ENCODE measurements around the gene HIVEP3. TPM values are rescaled to one million over a fixed set of nuclear protein-coding genes. Genes with fewer than 3 reads are reported as not detected.

HIVEP3 gene
- total RNA-seq, 1 experiment from 2014 or later: 1.2 TPM

GRCh38 chr1:41568204-41568603 is 350.5 kb downstream of the HIVEP3 start:
- H3K27me3 Mint-ChIP-seq (ENCODE audit: insufficient read depth, unreplicated experiment): no peaks in the 10 kb centered on the region
- intact Hi-C loops (cut with micrococcal nuclease): no loop called here
- no peak for TF ChIP-seq CTCF (IDR thresholded peaks at IDR 0.05; ENCODE audit: unreplicated experiment)
- ChIA-PET CTCF (no interaction called here), POLR2A (no interaction called here)
- H3K4me3 Mint-ChIP-seq (ENCODE audit: unreplicated experiment): no peak overlapping the region
- H3K9me3 Mint-ChIP-seq (ENCODE audit: unreplicated experiment): no peaks in the 10 kb centered on the region
- H3K4me1 Mint-ChIP-seq (ENCODE audit: insufficient read depth, unreplicated experiment): no peaks in the 10 kb centered on the region
- H3K27ac Mint-ChIP-seq (ENCODE audit: low read depth, unreplicated experiment): no peak overlapping the region
- peaks cover 11% of the 10 kb centered on the region for H3K36me3 Mint-ChIP-seq (ENCODE audit: insufficient read depth, unreplicated experiment)
- BruUV-seq (replicated peaks): no TSS peak
- DNase-seq (ENCODE audit: unreplicated experiment): no peak

- no peak for TF ChIP-seq CTCF (IDR thresholded peaks at IDR 0.05; ENCODE audit: unreplicated experiment)
- no TSS peak for BruUV-seq (replicated peaks)
- CTCF ChIA-PET: no interaction called here
These were observed 351.8 kb downstream of the HIVEP3 start for GRCh38 chr1:41566969-41567368.

GRCh38 chr1:41566274-41566885 is 352.3 kb downstream of the HIVEP3 start:
- Mint-ChIP-seq H3K9me3 (ENCODE audit: unreplicated experiment) (no peaks in the 10 kb centered on the region), H3K36me3 (ENCODE audit: insufficient read depth, unreplicated experiment) (peaks cover 5% of the 10 kb centered on the region), H3K4me3 (ENCODE audit: unreplicated experiment) (no peak overlapping the region), H3K27me3 (ENCODE audit: insufficient read depth, unreplicated experiment) (no peaks in the 10 kb centered on the region), H3K4me1 (ENCODE audit: insufficient read depth, unreplicated experiment) (no peaks in the 10 kb centered on the region), H3K27ac (ENCODE audit: low read depth, unreplicated experiment) (no peak overlapping the region)
- no peak for TF ChIP-seq CTCF (IDR thresholded peaks at IDR 0.05; ENCODE audit: unreplicated experiment)
- BruUV-seq (replicated peaks): no TSS peak
- no peak for DNase-seq (ENCODE audit: unreplicated experiment)
- ChIA-PET CTCF (no interaction called here), POLR2A (no interaction called here)
- intact Hi-C loops (cut with micrococcal nuclease): no loop called here

More at GRCh38 chr1:41566969-41567368, 351.8 kb downstream of the HIVEP3 start:
- intact Hi-C loops (cut with micrococcal nuclease): no loop called here
- H3K4me3 Mint-ChIP-seq (ENCODE audit: unreplicated experiment): no peak overlapping the region
- H3K9me3 Mint-ChIP-seq (ENCODE audit: unreplicated experiment): no peaks in the 10 kb centered on the region
- H3K27ac Mint-ChIP-seq (ENCODE audit: low read depth, unreplicated experiment): no peak overlapping the region
- H3K4me1 Mint-ChIP-seq (ENCODE audit: insufficient read depth, unreplicated experiment): no peaks in the 10 kb centered on the region
- no peak for DNase-seq (ENCODE audit: unreplicated experiment)
- POLR2A ChIA-PET: no interaction called here
- H3K36me3 Mint-ChIP-seq (ENCODE audit: insufficient read depth, unreplicated experiment): peaks cover 8% of the 10 kb centered on the region
- no peaks in the 10 kb centered on the region for H3K27me3 Mint-ChIP-seq (ENCODE audit: insufficient read depth, unreplicated experiment)

GRCh38 chr1:41564741-41565475 is 353.8 kb downstream of the HIVEP3 start:
- Mint-ChIP-seq H3K9me3 (ENCODE audit: unreplicated experiment) (no peaks in the 10 kb centered on the region), H3K36me3 (ENCODE audit: insufficient read depth, unreplicated experiment) (peaks cover 5% of the 10 kb centered on the region), H3K27ac (ENCODE audit: low read depth, unreplicated experiment) (no peak overlapping the region), H3K4me1 (ENCODE audit: insufficient read depth, unreplicated experiment) (no peaks in the 10 kb centered on the region), H3K27me3 (ENCODE audit: insufficient read depth, unreplicated experiment) (no peaks in the 10 kb centered on the region), H3K4me3 (ENCODE audit: unreplicated experiment) (no peak overlapping the region)
- ChIA-PET POLR2A (no interaction called here), CTCF (interaction anchor here (1.3 to 1.4 kb wide), 2 partner anchors 9 to 11 kb away, joined by 4 to 7 read pairs; no protein-coding TSS in a partner anchor)
- DNase-seq (ENCODE audit: unreplicated experiment): no peak
- TF ChIP-seq CTCF (IDR thresholded peaks at IDR 0.05; ENCODE audit: unreplicated experiment): no peak
- no TSS peak for BruUV-seq (replicated peaks)
- intact Hi-C loops (cut with micrococcal nuclease): no loop called here

Data from MCF 10A (cell line).